Measurements from ENCODE around the gene IFT43.

IFT43 gene

DNA sequence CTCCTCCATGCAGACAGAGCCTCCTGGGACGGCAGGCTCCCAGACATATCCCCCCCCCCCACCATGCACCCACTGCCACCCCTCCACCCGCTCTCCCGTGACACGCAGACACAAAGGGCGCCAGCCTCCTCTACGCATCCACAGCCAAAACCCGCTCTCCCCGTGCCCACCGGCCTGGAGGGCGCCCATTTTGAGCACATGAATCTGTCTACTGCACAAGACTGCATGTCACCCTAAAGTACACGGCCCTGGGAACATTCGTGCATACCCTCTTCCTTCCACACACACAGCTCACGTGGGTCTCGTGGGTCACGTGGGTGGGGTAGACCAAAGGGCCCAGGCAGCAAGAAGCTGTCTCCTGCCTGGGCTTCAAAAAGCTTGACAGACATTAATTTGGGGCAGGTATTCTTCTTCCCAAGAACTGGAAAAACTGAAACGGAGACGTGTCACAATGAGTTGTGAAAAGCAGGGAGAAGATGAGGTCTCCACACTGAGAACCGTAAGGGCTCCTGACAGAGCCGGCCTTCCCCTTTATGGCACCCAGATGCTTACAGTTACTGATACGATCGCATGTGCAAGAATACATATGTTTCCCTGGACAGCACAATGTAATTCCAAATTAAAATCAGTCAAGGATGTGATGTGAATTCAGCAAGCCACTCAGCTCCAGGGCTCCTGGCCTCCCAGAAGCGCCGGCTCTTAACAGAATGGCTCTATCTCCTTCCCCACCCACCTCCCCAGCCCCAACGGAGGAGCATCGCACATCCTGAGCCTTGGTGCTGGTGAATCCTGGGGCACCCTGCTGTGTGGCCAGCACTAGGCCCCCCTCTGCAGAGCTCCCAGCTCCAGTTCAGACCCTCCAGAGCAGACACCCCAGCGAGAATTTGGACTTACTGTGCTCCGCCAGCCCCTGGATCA lies 5.7 kb upstream of the IFT43 start:
- Histone ChIP-seq H3K27me3 (ENCODE audit: insufficient read depth, low read length) (peaks cover 4% of the 10 kb centered on the region), H3K9ac (ENCODE audit: low read length) (no peak overlapping the region), H2BK120ac (ENCODE audit: insufficient read depth, low read length, poor library complexity) (no peak overlapping the region), H3K4me1 (ENCODE audit: control insufficient read depth in 1 of 2, insufficient read depth in 2 of 2, low read length in 2 of 2) (peaks cover 9 to 15% of the 10 kb centered on the region in 2 experiments), H3K27ac (ENCODE audit: low read depth, low read length) (no peak overlapping the region), H3K4ac (ENCODE audit: low read depth, low read length) (no peak overlapping the region), H3K23ac (ENCODE audit: low read length) (no peak overlapping the region), H4K12ac (ENCODE audit: low read depth, low read length) (no peak overlapping the region), H2AFZ (ENCODE audit: insufficient read depth, low read length, poor library complexity) (no peak overlapping the region), H3K36me3 (ENCODE audit: control insufficient read depth in 1 of 2, insufficient read depth in 2 of 2, low read length in 2 of 2) (no peaks in the 10 kb centered on the region), H3K79me2 (ENCODE audit: control insufficient read depth, insufficient read depth, low read length, poor library complexity) (peaks cover 4% of the 10 kb centered on the region), H2AK5ac (ENCODE audit: low read length) (no peak overlapping the region), H3K4me2 (ENCODE audit: low read length) (peak overlapping the region; percentile 18), H4K91ac (ENCODE audit: low read depth, low read length) (no peak overlapping the region), H2BK12ac (ENCODE audit: low read length) (no peak overlapping the region), H3K14ac (ENCODE audit: low read length) (no peak overlapping the region), H3K4me3 (ENCODE audit: low read depth, low read length) (peak overlapping the region; percentile 52), H4K8ac (ENCODE audit: low read depth, low read length) (no peak overlapping the region), H3K79me1 (ENCODE audit: low read length) (peaks cover 8% of the 10 kb centered on the region), H2BK5ac (ENCODE audit: low read depth, low read length, poor library complexity) (no peak overlapping the region), H3K9me3 (ENCODE audit: insufficient read depth, low read depth, low read length) (peaks cover 2% of the 10 kb centered on the region), H3K18ac (ENCODE audit: low read length) (no peak overlapping the region)
- DNase-seq = no peak
- whole genome bisulfite sequencing (ENCODE audit: extremely low coverage, insufficient coverage, insufficient read length) = no CpG with 5 or more reads among the region's 27 CpGs

DNA sequence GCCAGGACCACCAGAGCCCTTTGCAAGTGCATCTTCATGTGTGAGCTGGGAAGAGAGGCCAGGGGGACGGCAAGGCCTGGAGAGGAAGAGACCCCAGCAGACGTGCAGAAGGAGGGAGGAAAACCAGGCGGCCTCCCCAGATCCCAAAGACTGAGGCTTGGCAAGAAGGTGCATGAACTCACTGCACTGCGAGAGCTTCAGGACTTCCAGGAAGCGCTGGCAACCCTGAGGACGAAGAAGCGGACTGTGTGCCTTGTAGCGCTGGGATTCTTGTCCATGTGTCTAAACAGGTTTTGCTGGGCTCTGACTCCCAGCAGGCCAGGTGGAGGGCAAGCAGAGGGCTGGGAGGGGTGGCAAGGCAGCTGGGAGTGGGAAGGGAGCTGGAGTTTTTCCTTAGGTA lies 4.7 kb upstream of the IFT43 start:
- Histone ChIP-seq H3K36me3 (ENCODE audit: control insufficient read depth in 1 of 2, insufficient read depth in 2 of 2, low read length in 2 of 2) (no peaks in the 10 kb centered on the region), H2BK12ac (ENCODE audit: low read length) (no peak overlapping the region), H3K9me3 (ENCODE audit: insufficient read depth, low read depth, low read length) (peaks cover 2% of the 10 kb centered on the region), H3K9ac (ENCODE audit: low read length) (no peak overlapping the region), H3K27me3 (ENCODE audit: insufficient read depth, low read length) (peaks cover 4% of the 10 kb centered on the region), H3K79me2 (ENCODE audit: control insufficient read depth, insufficient read depth, low read length, poor library complexity) (peaks cover 5% of the 10 kb centered on the region), H3K14ac (ENCODE audit: low read length) (no peak overlapping the region), H4K8ac (ENCODE audit: low read depth, low read length) (no peak overlapping the region), H4K91ac (ENCODE audit: low read depth, low read length) (no peak overlapping the region), H3K4me2 (ENCODE audit: low read length) (no peak overlapping the region), H3K4ac (ENCODE audit: low read depth, low read length) (no peak overlapping the region), H2BK120ac (ENCODE audit: insufficient read depth, low read length, poor library complexity) (no peak overlapping the region), H3K4me1 (ENCODE audit: control insufficient read depth in 1 of 2, insufficient read depth in 2 of 2, low read length in 2 of 2) (peaks cover 9 to 15% of the 10 kb centered on the region in 2 experiments), H4K12ac (ENCODE audit: low read depth, low read length) (no peak overlapping the region), H2AK5ac (ENCODE audit: low read length) (no peak overlapping the region), H3K23ac (ENCODE audit: low read length) (no peak overlapping the region), H3K27ac (ENCODE audit: low read depth, low read length) (no peak overlapping the region), H3K79me1 (ENCODE audit: low read length) (peaks cover 11% of the 10 kb centered on the region), H2BK5ac (ENCODE audit: low read depth, low read length, poor library complexity) (no peak overlapping the region), H2AFZ (ENCODE audit: insufficient read depth, low read length, poor library complexity) (no peak overlapping the region), H3K4me3 (ENCODE audit: low read depth, low read length) (no peak overlapping the region), H3K18ac (ENCODE audit: low read length) (no peak overlapping the region)
- no CpG with 5 or more reads among the region's 8 CpGs for WGBS (ENCODE audit: extremely low coverage, insufficient coverage, insufficient read length)
- no peak for DNase-seq

DNA sequence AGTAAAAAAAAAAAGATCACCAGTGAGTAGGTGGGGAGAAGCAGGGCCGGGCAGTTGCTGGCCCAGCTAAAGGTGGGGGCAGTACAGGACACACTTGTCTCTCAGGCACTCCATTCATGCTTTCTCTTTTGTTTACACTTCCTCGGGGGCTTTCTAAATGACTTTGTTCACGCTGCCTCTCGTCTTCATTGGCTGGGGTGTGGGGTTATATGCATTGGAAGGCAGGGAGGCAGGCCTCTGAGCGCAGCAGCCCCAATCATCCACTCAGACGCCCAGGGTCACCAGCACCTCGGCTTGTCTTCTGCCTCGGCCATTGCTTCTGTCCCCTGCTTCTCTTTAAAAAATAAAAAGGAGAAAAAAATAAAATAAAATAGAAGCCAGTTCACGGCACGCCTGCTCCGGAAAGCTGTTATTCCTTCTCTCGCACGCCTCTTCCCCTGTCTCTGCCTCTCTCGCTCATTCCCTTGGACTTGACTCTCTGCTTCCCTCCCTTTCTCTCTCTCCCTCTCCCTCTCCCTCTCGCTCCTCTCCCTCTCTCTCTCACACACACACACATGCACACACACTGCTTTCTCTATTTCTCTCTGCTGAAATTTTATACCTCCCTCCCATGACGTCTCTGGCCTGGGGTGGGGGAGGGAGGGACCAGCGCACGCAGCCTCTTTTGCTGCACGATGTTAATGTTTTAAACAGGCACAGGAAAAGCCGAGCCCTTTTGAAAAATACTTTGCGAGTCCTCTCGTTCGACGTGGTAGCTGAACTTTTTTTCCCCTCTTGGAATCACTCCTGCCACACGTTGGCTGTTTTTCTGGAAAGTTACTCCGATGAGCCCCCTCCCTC lies 3.9 kb upstream of the IFT43 start, which contains the start of gene TGFB3:
Gene TGFB3, minus strand, starts transcription at position 570 of the 840 bp plus-strand sequence. CDS start 1,102 bp downstream, outside the sequence.
- H3K4ac ChIP-seq (ENCODE audit: low read depth, low read length) = no peak within 1 kb of the TSS
- peaks cover 2% of the 10 kb centered on the region for H3K9me3 ChIP-seq (ENCODE audit: insufficient read depth, low read depth, low read length)
- H3K36me3 ChIP-seq (ENCODE audit: control insufficient read depth in 1 of 2, insufficient read depth in 2 of 2, low read length in 2 of 2) = no peaks in the 10 kb centered on the region
- H3K9ac ChIP-seq (ENCODE audit: low read length) = no peak within 1 kb of the TSS
- peaks cover 11 to 15% of the 10 kb centered on the region in 2 experiments for H3K4me1 ChIP-seq (ENCODE audit: control insufficient read depth in 1 of 2, insufficient read depth in 2 of 2, low read length in 2 of 2)
- peak within 1 kb of the TSS; percentile 66 for H2BK5ac ChIP-seq (ENCODE audit: low read depth, low read length, poor library complexity)
- H3K27me3 ChIP-seq (ENCODE audit: insufficient read depth, low read length) = peaks cover 4% of the 10 kb centered on the region
- DNase-seq = peak in 1 of 2 donors; percentile 48
- no peak within 1 kb of the TSS for H3K23ac ChIP-seq (ENCODE audit: low read length)
- peak within 1 kb of the TSS; percentile 51 for H2AK5ac ChIP-seq (ENCODE audit: low read length)
- H3K4me2 ChIP-seq (ENCODE audit: low read length) = peak within 1 kb of the TSS; percentile 83
- H2AFZ ChIP-seq (ENCODE audit: insufficient read depth, low read length, poor library complexity) = peak within 1 kb of the TSS; percentile 86
- peak within 1 kb of the TSS; percentile 73 for H2BK120ac ChIP-seq (ENCODE audit: insufficient read depth, low read length, poor library complexity)
- peak within 1 kb of the TSS; percentile 80 for H3K4me3 ChIP-seq (ENCODE audit: low read depth, low read length)
- no CpG with 5 or more reads among the region's 26 CpGs for WGBS (ENCODE audit: extremely low coverage, insufficient coverage, insufficient read length)
- H3K79me2 ChIP-seq (ENCODE audit: control insufficient read depth, insufficient read depth, low read length, poor library complexity) = peaks cover 5% of the 10 kb centered on the region
- H4K8ac ChIP-seq (ENCODE audit: low read depth, low read length) = peak within 1 kb of the TSS; percentile 57
- peaks cover 11% of the 10 kb centered on the region for H3K79me1 ChIP-seq (ENCODE audit: low read length)
- H3K27ac ChIP-seq (ENCODE audit: low read depth, low read length) = peak within 1 kb of the TSS; percentile 43
- no peak within 1 kb of the TSS for H4K12ac ChIP-seq (ENCODE audit: low read depth, low read length)
- H4K91ac ChIP-seq (ENCODE audit: low read depth, low read length) = peak within 1 kb of the TSS; percentile 72
- peak within 1 kb of the TSS; percentile 87 for H2BK12ac ChIP-seq (ENCODE audit: low read length)
- H3K14ac ChIP-seq (ENCODE audit: low read length) = peak within 1 kb of the TSS; percentile 69
- peak within 1 kb of the TSS; percentile 85 for H3K18ac ChIP-seq (ENCODE audit: low read length)

DNA sequence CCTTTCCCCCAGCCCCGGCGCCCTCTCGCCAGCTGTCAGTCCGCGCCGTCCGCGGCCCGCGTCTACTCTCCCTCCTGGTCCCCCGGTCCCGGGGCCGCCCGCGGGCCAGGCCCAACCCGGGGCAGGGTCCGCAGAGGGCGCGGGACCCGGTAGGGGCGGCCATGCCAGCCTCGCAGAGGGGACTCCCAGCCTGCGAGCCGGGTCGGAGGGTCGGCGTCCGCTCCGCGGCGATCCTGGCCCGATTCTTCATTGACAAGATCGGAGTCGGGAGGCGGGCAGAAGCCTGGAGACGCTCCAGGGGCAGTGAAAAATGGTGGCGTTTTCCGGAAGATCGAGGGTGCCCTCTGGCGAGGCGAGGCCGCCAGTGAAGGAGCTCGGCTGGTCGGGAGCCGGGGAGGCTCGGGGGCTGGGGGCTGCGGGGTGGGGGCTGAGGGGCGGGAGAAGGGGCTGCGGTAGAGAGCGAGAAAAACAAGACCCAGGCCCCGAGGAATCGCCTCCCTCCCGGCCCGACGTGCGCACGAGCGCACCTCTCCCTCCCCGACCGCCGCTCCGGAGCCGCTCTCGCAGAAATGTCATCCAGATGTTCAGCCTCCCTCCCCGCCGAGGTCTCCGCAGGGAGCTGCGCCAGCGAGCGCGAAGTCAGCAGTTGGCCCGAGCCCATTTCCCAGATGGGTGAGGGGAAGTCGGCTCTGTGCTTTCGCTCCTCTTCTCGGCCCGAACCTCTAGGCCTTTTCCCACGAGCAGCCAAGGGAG lies 3.1 kb upstream of the IFT43 start:
- H3K18ac ChIP-seq (ENCODE audit: low read length) = peak overlapping the region; percentile 85
- H3K4me2 ChIP-seq (ENCODE audit: low read length) = peak overlapping the region; percentile 83
- H3K79me1 ChIP-seq (ENCODE audit: low read length) = peaks cover 11% of the 10 kb centered on the region
- no peak overlapping the region for H3K9ac ChIP-seq (ENCODE audit: low read length)
- H3K14ac ChIP-seq (ENCODE audit: low read length) = peak overlapping the region; percentile 69
- no peak overlapping the region for H3K4ac ChIP-seq (ENCODE audit: low read depth, low read length)
- H3K27me3 ChIP-seq (ENCODE audit: insufficient read depth, low read length) = peaks cover 4% of the 10 kb centered on the region
- peak overlapping the region; percentile 87 for H2BK12ac ChIP-seq (ENCODE audit: low read length)
- peak overlapping the region; percentile 57 for H4K8ac ChIP-seq (ENCODE audit: low read depth, low read length)
- peaks cover 2% of the 10 kb centered on the region for H3K9me3 ChIP-seq (ENCODE audit: insufficient read depth, low read depth, low read length)
- H4K91ac ChIP-seq (ENCODE audit: low read depth, low read length) = peak overlapping the region; percentile 72
- peak; percentile 70 to 86 for DNase-seq
- peaks cover 11 to 15% of the 10 kb centered on the region in 2 experiments for H3K4me1 ChIP-seq (ENCODE audit: control insufficient read depth in 1 of 2, insufficient read depth in 2 of 2, low read length in 2 of 2)
- peak overlapping the region; percentile 80 for H3K4me3 ChIP-seq (ENCODE audit: low read depth, low read length)
- H2BK120ac ChIP-seq (ENCODE audit: insufficient read depth, low read length, poor library complexity) = peak overlapping the region; percentile 73
- H3K79me2 ChIP-seq (ENCODE audit: control insufficient read depth, insufficient read depth, low read length, poor library complexity) = peaks cover 5% of the 10 kb centered on the region
- no peak overlapping the region for H3K23ac ChIP-seq (ENCODE audit: low read length)
- H4K12ac ChIP-seq (ENCODE audit: low read depth, low read length) = no peak overlapping the region
- H2AFZ ChIP-seq (ENCODE audit: insufficient read depth, low read length, poor library complexity) = peak overlapping the region; percentile 86
- WGBS (ENCODE audit: extremely low coverage, insufficient coverage, insufficient read length) = no CpG with 5 or more reads among the region's 77 CpGs
- H3K36me3 ChIP-seq (ENCODE audit: control insufficient read depth in 1 of 2, insufficient read depth in 2 of 2, low read length in 2 of 2) = no peaks in the 10 kb centered on the region
- peak overlapping the region; percentile 43 for H3K27ac ChIP-seq (ENCODE audit: low read depth, low read length)
- peak overlapping the region; percentile 51 for H2AK5ac ChIP-seq (ENCODE audit: low read length)
- peak overlapping the region; percentile 66 for H2BK5ac ChIP-seq (ENCODE audit: low read depth, low read length, poor library complexity)
